Osteoblast (primary cell): ENCODE measurements around the gene EGLN3. TPM values are rescaled to one million over a fixed set of nuclear protein-coding genes. Genes with fewer than 3 reads are reported as not detected.
"Not testable (repeated sequence)": the region's sequence is repeated elsewhere in the genome, so short reads cannot be mapped to it uniquely, and the experiment has no call there.

Source experiments
- DNase-seq: peaks from one replicate; pipeline ENCODE4 v3.0.0; 2011; ENCODE audit warnings: low spot score, mixed read lengths; ENCODE audit not compliant: insufficient read length; ENCODE audit errors: missing footprints
- H2AFZ ChIP-seq: 2 replicates; pipeline ENCODE4 v1.6.0; 2011; ENCODE audit warnings: mild to moderate bottlenecking, low read length
- H3K27ac ChIP-seq: 2 replicates; pipeline ENCODE4 v1.5.1; 2011; ENCODE audit warnings: mild to moderate bottlenecking, low read depth, low read length, moderate library complexity
- H3K27me3 ChIP-seq: 2 replicates; pipeline ENCODE4 v1.6.0; 2012; ENCODE audit warnings: mild to moderate bottlenecking, control low read depth, inconsistent platforms, low read length, moderate library complexity; ENCODE audit not compliant: insufficient read depth
- H3K36me3 ChIP-seq: 2 replicates; pipeline ENCODE4 v1.5.1; 2011; ENCODE audit warnings: mild to moderate bottlenecking, low read length, control low read depth, moderate library complexity; ENCODE audit not compliant: insufficient read depth
- H3K4me1 ChIP-seq: 2 replicates; pipeline ENCODE4 v1.5.1; 2011; ENCODE audit warnings: mild to moderate bottlenecking, low read length, control low read depth, moderate library complexity; ENCODE audit not compliant: insufficient read depth
- H3K4me2 ChIP-seq: 2 replicates; pipeline ENCODE4 v1.6.0; 2011; ENCODE audit warnings: mild to moderate bottlenecking, low read length; ENCODE audit not compliant: insufficient read depth
- H3K4me3 ChIP-seq: fragments of 200-600 bp; sonication (generic); 3 replicates; pipeline ENCODE4 v1.5.1; 2012; ENCODE audit warnings: mild to moderate bottlenecking, low read length, inconsistent platforms; ENCODE audit not compliant: insufficient read depth
- H3K79me2 ChIP-seq: 2 replicates; pipeline ENCODE4 v1.6.0; 2012; ENCODE audit warnings: mild to moderate bottlenecking, low read length, control low read depth, inconsistent platforms; ENCODE audit not compliant: insufficient read depth
- H3K9me3 ChIP-seq: 2 replicates; pipeline ENCODE4 v1.5.1; 2011; ENCODE audit warnings: low read depth, low read length, control low read depth
- H4K20me1 ChIP-seq: 2 replicates; pipeline ENCODE4 v1.6.0; 2012; ENCODE audit warnings: mild to moderate bottlenecking, low read length, control low read depth; ENCODE audit not compliant: insufficient read depth
- total RNA-seq: library from RNA; depleted of rRNA; stranded (reverse); fragments of >200 nt; gene quantifications from 2 replicates; pipeline ENCODE4 v1.2.3, GENCODE V29; 2012
- TF ChIP-seq, protein P1 (sequence below): IDR thresholded peaks from 2 replicates; pipeline ENCODE4 v1.5.1; 2011; ENCODE audit warnings: mild to moderate bottlenecking, low read depth, low read length, moderate library complexity; ENCODE audit errors: extremely low read depth

The EGLN3 gene
- total RNA-seq, 1 donor: under 0.01 TPM

DNA sequence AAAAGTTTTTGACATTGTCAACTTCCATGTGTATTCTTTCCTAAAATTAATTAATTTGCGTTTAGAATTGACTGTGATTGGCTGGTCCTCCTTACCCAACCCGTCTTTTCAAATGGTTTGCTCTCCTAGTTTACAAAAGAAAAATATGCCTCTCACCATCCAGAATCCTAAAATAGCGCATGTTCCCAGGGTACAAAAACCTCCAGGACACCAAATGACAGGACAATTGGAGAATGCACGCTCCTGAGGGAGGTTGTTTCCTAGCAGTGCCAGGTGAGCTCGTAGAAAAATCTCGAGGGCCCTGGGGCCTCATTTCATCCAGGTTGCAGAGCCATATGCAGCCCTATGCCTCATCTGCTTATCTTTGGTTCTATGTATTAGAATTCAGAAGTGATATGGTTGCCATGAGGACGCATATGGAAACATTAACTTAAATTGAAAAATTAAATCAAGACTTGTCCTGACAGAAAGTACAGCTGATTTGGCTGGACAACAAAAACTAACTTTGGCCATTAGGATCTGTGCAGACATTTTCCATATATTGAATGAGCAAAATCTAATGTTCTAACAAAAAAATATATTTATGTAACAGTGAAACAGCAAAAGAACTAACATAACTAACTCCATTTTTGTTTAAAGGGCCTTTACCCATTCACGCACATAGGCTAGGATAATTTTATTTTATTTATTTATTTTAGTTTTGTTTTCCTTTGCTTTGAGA, 28.2 kb upstream of the EGLN3 start:
- H4K20me1 ChIP-seq: no peaks in the 10 kb centered on the region
- H3K27me3 ChIP-seq: no peaks in the 10 kb centered on the region
- H3K4me3 ChIP-seq: no peak overlapping the region
- no peaks in the 10 kb centered on the region for H3K79me2 ChIP-seq
- H3K4me1 ChIP-seq: no peaks in the 10 kb centered on the region
- H3K4me2 ChIP-seq: no peak overlapping the region
- H2AFZ ChIP-seq: no peak overlapping the region
- no peak for DNase-seq
- H3K9me3 ChIP-seq: no peaks in the 10 kb centered on the region
- TF ChIP-seq, protein P1, sequence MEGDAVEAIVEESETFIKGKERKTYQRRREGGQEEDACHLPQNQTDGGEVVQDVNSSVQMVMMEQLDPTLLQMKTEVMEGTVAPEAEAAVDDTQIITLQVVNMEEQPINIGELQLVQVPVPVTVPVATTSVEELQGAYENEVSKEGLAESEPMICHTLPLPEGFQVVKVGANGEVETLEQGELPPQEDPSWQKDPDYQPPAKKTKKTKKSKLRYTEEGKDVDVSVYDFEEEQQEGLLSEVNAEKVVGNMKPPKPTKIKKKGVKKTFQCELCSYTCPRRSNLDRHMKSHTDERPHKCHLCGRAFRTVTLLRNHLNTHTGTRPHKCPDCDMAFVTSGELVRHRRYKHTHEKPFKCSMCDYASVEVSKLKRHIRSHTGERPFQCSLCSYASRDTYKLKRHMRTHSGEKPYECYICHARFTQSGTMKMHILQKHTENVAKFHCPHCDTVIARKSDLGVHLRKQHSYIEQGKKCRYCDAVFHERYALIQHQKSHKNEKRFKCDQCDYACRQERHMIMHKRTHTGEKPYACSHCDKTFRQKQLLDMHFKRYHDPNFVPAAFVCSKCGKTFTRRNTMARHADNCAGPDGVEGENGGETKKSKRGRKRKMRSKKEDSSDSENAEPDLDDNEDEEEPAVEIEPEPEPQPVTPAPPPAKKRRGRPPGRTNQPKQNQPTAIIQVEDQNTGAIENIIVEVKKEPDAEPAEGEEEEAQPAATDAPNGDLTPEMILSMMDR: no peak
- no peak overlapping the region for H3K27ac ChIP-seq
- no peaks in the 10 kb centered on the region for H3K36me3 ChIP-seq

DNA sequence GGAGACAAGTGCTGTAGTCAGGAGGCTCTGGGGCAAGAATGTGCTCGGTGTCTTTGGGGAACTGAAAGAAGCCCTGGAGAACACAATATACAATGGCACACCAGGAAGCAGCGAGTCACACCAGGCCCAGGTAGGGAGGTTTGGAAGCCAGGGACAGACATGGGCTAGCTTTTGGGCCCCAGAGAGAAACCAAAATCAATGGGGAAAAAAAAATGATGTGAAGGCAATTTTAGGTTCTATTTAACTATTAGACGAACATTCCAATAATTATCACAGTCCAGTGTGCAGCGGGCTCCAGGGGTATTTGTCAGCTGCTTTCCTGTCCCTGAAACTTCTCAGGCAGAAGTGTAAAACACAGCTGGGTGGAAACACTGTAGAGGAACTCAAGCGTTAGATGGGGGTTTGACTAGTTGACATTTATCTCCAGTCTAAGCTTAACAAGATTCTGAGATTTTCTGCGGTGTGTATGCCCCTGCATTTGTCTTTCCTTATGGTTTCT, 21.8 kb upstream of the EGLN3 start:
- TF ChIP-seq, protein P1: no peak
- Histone ChIP-seq H3K4me1 (no peaks in the 10 kb centered on the region), H4K20me1 (no peaks in the 10 kb centered on the region), H3K4me2 (no peak overlapping the region), H3K36me3 (no peaks in the 10 kb centered on the region), H3K4me3 (no peak overlapping the region), H3K9me3 (no peaks in the 10 kb centered on the region), H3K27ac (no peak overlapping the region), H2AFZ (no peak overlapping the region), H3K79me2 (no peaks in the 10 kb centered on the region), H3K27me3 (no peaks in the 10 kb centered on the region)
- DNase-seq: no peak

DNA sequence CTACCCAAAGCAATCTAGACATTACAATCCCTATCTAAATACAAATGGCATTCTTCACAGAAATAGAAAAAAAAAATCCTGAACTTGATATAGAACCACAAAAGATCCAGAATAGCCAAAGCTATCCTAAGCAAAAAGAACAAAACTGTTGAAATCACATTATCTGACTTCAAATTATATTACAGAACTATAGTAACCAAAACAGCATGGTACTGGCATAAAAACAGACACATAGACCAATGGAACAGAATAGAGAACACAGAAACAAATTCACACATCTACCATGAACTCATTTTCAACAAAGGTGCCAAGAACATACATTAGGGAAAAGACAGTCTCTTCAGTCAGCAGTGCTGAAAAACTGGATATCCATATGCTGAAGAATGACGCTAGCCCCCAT, 19.0 kb upstream of the EGLN3 start:
- H3K4me1 ChIP-seq, H3K4me3 ChIP-seq, H4K20me1 ChIP-seq, H2AFZ ChIP-seq, H3K27ac ChIP-seq, H3K9me3 ChIP-seq, H3K36me3 ChIP-seq, H3K4me2 ChIP-seq, H3K79me2 ChIP-seq, H3K27me3 ChIP-seq, DNase-seq: not testable (repeated sequence)

DNA sequence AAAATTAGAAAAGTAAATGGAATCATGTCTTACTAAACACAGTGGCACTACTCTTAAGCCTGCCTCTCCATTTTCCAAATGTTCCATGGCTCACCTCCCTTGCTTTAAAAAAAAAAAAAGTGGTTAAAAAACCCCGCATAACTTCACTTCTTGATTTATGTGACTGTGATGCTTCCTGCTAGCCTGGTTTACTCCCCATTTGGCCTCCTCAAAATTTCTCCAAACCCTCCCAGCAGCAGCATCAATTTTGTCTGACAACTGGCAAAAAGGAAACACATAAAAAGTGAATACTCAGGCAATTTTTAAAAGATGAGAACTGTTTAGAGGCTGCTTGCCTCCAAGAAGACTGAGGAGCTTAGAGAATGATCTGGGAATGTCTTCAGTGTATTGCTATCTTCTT, 17.8 kb upstream of the EGLN3 start:
- Histone ChIP-seq H3K36me3 (no peaks in the 10 kb centered on the region), H2AFZ (no peak overlapping the region), H3K9me3 (no peaks in the 10 kb centered on the region), H3K4me2 (no peak overlapping the region), H3K4me1 (no peaks in the 10 kb centered on the region), H3K27me3 (no peaks in the 10 kb centered on the region), H3K79me2 (no peaks in the 10 kb centered on the region), H4K20me1 (no peaks in the 10 kb centered on the region), H3K4me3 (no peak overlapping the region), H3K27ac (no peak overlapping the region)
- TF ChIP-seq, protein P1: no peak
- DNase-seq: no peak
